GM12874 (cell line): Measurements from ENCODE around the gene SPATA19.

ENCODE experiments used
- TF ChIP-seq, protein P1 (sequence below): IDR thresholded peaks from 2 replicates; pipeline ENCODE4 v1.5.1; 2011; ENCODE audit warnings: low read depth, mild to moderate bottlenecking, control low read depth, low read length, moderate library complexity; ENCODE audit not compliant: insufficient read depth

The SPATA19 gene

DNA sequence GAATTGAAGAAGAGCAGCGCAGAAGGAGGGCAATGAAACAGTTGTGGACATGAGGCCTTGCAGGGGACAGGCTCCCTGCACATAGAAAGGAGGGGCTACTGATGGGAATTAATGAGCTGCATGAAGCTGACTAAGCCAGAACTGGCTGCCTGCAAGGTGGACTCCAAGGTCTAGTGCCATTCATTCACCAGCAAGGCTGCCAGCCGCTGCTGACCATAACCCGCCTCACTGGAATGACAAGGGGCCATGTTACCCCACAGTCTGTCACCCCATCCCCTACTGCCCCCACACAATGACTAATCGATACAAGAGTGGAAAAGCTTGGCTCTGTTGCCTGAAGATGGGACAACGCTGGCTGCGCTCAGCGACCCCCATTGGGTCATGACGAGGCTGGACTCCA is 44.6 kb downstream of the SPATA19 start:
- TF ChIP-seq, protein P1, sequence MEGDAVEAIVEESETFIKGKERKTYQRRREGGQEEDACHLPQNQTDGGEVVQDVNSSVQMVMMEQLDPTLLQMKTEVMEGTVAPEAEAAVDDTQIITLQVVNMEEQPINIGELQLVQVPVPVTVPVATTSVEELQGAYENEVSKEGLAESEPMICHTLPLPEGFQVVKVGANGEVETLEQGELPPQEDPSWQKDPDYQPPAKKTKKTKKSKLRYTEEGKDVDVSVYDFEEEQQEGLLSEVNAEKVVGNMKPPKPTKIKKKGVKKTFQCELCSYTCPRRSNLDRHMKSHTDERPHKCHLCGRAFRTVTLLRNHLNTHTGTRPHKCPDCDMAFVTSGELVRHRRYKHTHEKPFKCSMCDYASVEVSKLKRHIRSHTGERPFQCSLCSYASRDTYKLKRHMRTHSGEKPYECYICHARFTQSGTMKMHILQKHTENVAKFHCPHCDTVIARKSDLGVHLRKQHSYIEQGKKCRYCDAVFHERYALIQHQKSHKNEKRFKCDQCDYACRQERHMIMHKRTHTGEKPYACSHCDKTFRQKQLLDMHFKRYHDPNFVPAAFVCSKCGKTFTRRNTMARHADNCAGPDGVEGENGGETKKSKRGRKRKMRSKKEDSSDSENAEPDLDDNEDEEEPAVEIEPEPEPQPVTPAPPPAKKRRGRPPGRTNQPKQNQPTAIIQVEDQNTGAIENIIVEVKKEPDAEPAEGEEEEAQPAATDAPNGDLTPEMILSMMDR, result no peak

DNA sequence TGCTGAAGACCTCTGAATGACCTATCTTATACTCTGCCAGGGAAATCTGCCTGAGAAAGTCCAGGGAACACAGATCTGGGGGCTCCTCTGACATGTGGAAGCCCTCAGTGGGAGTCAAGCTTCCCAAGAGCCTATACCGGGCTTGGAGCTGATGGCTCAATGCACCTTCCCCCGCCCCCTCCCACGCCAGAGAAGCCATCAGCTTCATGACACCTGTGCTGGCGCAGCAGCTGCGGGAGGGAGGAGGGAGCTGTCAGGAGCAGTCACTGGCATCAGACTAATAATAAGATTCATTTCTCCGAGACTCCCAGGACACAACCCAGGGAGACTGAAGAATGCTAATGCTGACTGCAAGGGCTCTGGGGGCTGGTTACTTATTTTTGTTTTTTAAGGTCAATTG is 47.8 kb downstream of the SPATA19 start:
- TF ChIP-seq, protein P1, result no peak

DNA sequence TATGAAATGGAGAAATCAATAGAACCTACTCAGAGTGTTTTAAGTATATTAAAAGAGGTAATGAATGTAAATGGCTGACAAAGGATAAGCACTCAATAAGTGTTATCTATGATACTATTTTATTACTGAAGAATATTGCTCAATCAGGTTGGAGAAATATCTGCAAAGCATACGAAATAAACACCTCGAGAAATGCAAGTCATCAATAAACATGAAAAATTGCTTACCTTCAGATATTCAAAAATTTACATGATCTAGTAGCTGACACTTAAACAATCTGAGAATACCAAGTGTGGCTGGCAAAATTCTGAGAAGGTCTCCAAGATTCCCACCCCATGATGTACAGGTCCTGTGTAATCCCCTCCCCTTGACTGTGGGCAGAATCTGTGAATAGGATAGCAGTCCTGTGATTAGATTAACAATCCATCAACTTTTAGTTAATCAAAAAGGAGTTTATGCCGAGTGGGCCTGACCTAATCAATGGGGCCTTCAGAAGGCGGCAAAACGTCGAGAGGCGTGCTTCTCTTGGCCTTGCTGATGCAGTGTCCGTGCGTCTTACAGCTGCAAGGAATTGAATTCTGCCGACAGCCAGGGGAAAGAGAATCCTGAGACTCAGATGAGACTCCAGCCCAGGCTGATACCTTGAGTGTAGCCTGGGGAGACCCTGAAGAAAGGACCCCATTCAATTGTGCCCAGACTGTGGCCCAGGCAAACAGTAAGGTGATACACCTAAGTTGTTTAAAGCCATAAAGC is 49.1 kb downstream of the SPATA19 start:
- TF ChIP-seq, protein P1, result no peak

DNA sequence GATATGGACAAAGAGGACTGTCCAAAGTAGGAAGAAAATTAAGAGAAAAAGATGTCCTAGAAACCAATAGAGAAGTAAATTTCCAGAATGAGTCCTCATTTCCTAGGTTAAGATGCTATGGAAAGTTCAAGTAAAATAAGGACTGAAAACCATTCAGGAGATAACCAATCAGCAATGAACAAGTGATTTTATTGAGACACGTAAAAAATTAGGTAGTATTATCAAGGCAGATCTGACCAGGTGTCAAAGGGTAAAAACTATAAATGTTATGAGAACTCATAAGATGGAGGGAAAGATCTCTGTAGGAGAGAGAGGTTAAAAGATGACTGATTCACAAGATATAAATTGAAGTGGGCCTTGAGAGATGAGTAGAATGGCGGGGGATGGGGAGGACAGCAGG is 50.2 kb downstream of the SPATA19 start:
- TF ChIP-seq, protein P1, result no peak

DNA sequence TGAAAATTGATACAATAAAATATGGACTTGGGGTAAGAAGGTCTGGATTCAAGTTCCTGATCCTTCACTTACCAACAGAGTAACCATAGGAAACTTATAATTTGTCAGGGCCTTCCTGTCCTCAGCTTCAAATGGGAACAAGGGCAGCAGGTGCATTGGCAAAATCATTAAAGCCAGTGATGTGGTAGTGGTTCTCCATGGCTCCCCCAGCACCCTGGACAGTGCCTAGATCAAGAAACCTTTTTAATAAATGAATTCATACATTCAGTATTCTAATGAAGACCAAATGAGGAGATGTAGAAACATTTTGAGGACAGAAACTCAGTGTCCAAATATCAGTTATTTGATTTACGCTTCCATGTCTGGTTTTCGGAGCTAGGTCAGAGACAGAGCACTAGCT is 51.1 kb downstream of the SPATA19 start:
- TF ChIP-seq, protein P1, result no peak

DNA sequence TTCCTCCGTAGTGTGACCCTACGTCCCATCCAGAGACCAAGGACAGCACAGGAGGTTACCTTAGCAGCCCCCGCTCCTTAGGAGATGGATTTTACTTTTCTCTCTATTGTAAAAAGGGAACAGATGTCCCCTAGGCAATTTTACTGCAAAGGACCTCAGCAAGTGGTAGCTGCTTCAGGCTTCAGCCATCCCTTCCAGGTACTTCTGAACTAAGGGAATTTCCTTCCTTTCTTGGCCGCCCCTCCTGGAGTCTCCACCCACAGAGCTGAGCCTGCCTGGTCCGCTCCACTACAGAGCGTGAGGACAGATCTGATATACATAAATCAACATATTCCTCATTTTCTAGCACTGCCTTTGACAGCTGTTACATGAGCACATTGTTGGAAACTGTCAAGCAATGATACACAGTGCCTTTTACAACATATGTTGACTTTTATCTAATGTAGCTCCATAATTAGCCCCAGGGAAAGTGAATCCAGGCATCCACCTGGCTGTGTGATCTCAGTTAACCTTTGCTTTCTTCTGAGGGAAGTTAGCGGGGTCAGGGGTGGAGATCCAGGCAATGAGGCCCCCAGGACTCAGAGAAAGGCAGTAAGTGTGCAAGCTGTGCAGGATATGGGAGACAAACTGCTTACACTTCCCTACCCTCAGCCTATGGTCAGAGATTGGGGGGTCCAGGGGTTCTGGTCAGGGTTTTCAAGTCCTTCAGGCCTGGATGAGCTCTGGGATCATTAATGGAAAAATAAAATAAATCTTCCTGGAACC is 51.9 kb downstream of the SPATA19 start:
- TF ChIP-seq, protein P1, result no peak

DNA sequence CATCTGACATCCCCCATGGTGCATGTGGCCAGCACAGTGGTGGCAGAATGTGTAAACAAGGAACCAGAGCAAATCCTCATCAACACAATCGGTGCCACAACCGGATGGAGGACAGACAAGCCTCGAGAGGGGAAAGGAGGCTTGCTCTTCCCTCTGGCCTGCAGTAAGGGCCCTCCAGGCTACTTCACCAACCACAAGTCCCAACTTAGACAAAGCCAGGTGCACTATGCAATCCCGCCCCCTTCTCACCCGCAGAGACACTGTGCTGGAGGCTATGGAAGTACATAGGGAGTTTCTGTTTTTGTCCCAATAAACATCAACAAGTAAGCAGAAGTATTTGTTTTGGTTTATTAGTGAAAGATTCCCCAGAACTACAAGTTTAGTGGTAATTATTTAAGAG is 54.3 kb downstream of the SPATA19 start:
- TF ChIP-seq, protein P1, result no peak
